NT2/D1 (cell line): ENCODE data around the gene ADM2.

Source experiments
- DNase-seq: peaks from one replicate; pipeline ENCODE4 v3.0.0-alpha.2; 2011; ENCODE audit warnings: low read depth, low spot score
- H3K27me3 ChIP-seq: 2 replicates; pipeline ENCODE4 v1.6.0; 2011; ENCODE audit warnings: mild to moderate bottlenecking; ENCODE audit not compliant: insufficient read length, insufficient read depth
- H3K36me3 ChIP-seq: 2 replicates; pipeline ENCODE4 v1.6.1; 2011; ENCODE audit warnings: mild to moderate bottlenecking, low read length, mixed read lengths; ENCODE audit not compliant: insufficient read depth, insufficient read length
- H3K4me1 ChIP-seq: 2 replicates; pipeline ENCODE4 v1.5.1; 2011; ENCODE audit not compliant: insufficient read depth, insufficient read length
- H3K4me3 ChIP-seq: 2 replicates; pipeline ENCODE4 v1.5.1; 2011; ENCODE audit warnings: low read depth; ENCODE audit not compliant: insufficient read length
- H3K9ac ChIP-seq: 2 replicates; pipeline ENCODE4 v1.6.0; 2011; ENCODE audit warnings: low read depth; ENCODE audit not compliant: insufficient read length
- H3K9me3 ChIP-seq: 2 replicates; pipeline ENCODE4 v1.5.1; 2011; ENCODE audit warnings: mild to moderate bottlenecking, low read length; ENCODE audit not compliant: insufficient read depth
- SUZ12 ChIP-seq: IDR thresholded peaks from 2 replicates; pipeline ENCODE4 v1.6.1; 2011; ENCODE audit not compliant: insufficient read length, insufficient read depth; ENCODE audit errors: extremely low read depth
- YY1 ChIP-seq: IDR thresholded peaks from 2 replicates; pipeline ENCODE4 v1.6.1; 2011; ENCODE audit not compliant: insufficient read length, insufficient read depth
- ZNF274 ChIP-seq: IDR thresholded peaks from 2 replicates; pipeline ENCODE4 v1.6.1; 2011; ENCODE audit warnings: mild to moderate bottlenecking, low read depth, low read length

Gene ADM2

GRCh38 chr22:50527921-50528681, 46.8 kb downstream of the ADM2 start:
- peaks cover 9% of the 10 kb centered on the region for H3K4me1 ChIP-seq

GRCh38 chr22:50528682-50529415, 47.5 kb downstream of the ADM2 start:
- no peak for DNase-seq
- TF ChIP-seq YY1: no peak
- no peak for TF ChIP-seq ZNF274
- TF ChIP-seq SUZ12: no peak
- Histone ChIP-seq H3K4me3 (no peak overlapping the region), H3K9me3 (no peaks in the 10 kb centered on the region), H3K27me3 (no peaks in the 10 kb centered on the region), H3K4me1 (peaks cover 9% of the 10 kb centered on the region), H3K36me3 (peaks cover 8% of the 10 kb centered on the region), H3K9ac (no peak overlapping the region)

More at GRCh38 chr22:50527921-50528681, 46.8 kb downstream of the ADM2 start:
- Histone ChIP-seq H3K27me3 (no peaks in the 10 kb centered on the region), H3K36me3 (peaks cover 16% of the 10 kb centered on the region), H3K4me3 (no peak overlapping the region), H3K9me3 (no peaks in the 10 kb centered on the region), H3K9ac (no peak overlapping the region)
- no peak for TF ChIP-seq SUZ12
- no peak for DNase-seq

GRCh38 chr22:50529416-50529896, 48.1 kb downstream of the ADM2 start:
- peak overlapping the region; percentile 4 for H3K4me3 ChIP-seq
- H3K36me3 ChIP-seq: peaks cover 2% of the 10 kb centered on the region
- no peak for DNase-seq
- no peaks in the 10 kb centered on the region for H3K27me3 ChIP-seq
- TF ChIP-seq YY1 (no peak), SUZ12 (no peak), ZNF274 (no peak)
- H3K9ac ChIP-seq: no peak overlapping the region
- H3K9me3 ChIP-seq: no peaks in the 10 kb centered on the region
- H3K4me1 ChIP-seq: peaks cover 6% of the 10 kb centered on the region

GRCh38 chr22:50529897-50530579, 48.7 kb downstream of the ADM2 start, which contains the start of gene TYMP:
TSS of gene TYMP (minus strand) at chr22:50530012. CDS start at chr22:50529709, 303 bp downstream.
- H3K4me3 ChIP-seq: peak within 1 kb of the TSS; percentile 49
- no peaks in the 10 kb centered on the region for H3K27me3 ChIP-seq
- no peaks in the 10 kb centered on the region for H3K36me3 ChIP-seq
- TF ChIP-seq ZNF274 (no peak), YY1 (no peak), SUZ12 (no peak)
- H3K9ac ChIP-seq: peak within 1 kb of the TSS; percentile 86
- no peak for DNase-seq
- H3K9me3 ChIP-seq: no peaks in the 10 kb centered on the region
- peaks cover 4% of the 10 kb centered on the region for H3K4me1 ChIP-seq

- Histone ChIP-seq H3K36me3 (no peaks in the 10 kb centered on the region), H3K9me3 (no peaks in the 10 kb centered on the region), H3K27me3 (no peaks in the 10 kb centered on the region), H3K4me3 (peak overlapping the region; percentile 49), H3K4me1 (peaks cover 4% of the 10 kb centered on the region), H3K9ac (peak overlapping the region; percentile 86)
- TF ChIP-seq SUZ12: no peak
- no peak for TF ChIP-seq ZNF274
- TF ChIP-seq YY1: no peak
- no peak for DNase-seq
Measured at GRCh38 chr22:50530580-50530876, 49.2 kb downstream of the ADM2 start.

- peak overlapping the region; percentile 49 for H3K4me3 ChIP-seq
- no peak for DNase-seq
Measured at GRCh38 chr22:50530877-50531545, 49.7 kb downstream of the ADM2 start.

GRCh38 chr22:50531546-50531961, 50.2 kb downstream of the ADM2 start:
- Histone ChIP-seq H3K4me1 (peaks cover 4% of the 10 kb centered on the region), H3K27me3 (no peaks in the 10 kb centered on the region), H3K36me3 (no peaks in the 10 kb centered on the region), H3K9ac (peak overlapping the region; percentile 86), H3K9me3 (no peaks in the 10 kb centered on the region), H3K4me3 (peak overlapping the region; percentile 49)
- TF ChIP-seq YY1 (no peak), ZNF274 (no peak), SUZ12 (no peak)
- DNase-seq: no peak

More at GRCh38 chr22:50530877-50531545, 49.7 kb downstream of the ADM2 start:
- TF ChIP-seq SUZ12: no peak
- no peak for TF ChIP-seq ZNF274
- TF ChIP-seq YY1: no peak
- Histone ChIP-seq H3K4me1 (peaks cover 4% of the 10 kb centered on the region), H3K9me3 (no peaks in the 10 kb centered on the region), H3K9ac (peak overlapping the region; percentile 86), H3K27me3 (no peaks in the 10 kb centered on the region), H3K36me3 (no peaks in the 10 kb centered on the region)
